NCI-H2227 (cell line): ENCODE measurements around the gene RBM46.

Experiments
- DNase-seq: peaks from one replicate; lab custom pipeline; 2025; ENCODE audit not compliant: unreplicated experiment; lab: John Stamatoyannopoulos, UW

Gene RBM46, protein sequence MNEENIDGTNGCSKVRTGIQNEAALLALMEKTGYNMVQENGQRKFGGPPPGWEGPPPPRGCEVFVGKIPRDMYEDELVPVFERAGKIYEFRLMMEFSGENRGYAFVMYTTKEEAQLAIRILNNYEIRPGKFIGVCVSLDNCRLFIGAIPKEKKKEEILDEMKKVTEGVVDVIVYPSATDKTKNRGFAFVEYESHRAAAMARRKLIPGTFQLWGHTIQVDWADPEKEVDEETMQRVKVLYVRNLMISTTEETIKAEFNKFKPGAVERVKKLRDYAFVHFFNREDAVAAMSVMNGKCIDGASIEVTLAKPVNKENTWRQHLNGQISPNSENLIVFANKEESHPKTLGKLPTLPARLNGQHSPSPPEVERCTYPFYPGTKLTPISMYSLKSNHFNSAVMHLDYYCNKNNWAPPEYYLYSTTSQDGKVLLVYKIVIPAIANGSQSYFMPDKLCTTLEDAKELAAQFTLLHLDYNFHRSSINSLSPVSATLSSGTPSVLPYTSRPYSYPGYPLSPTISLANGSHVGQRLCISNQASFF

GRCh38 chr4:154781126-154781982 lies at the start of gene RBM46:
Gene RBM46 (plus strand): TSS chr4:154781272. CDS start chr4:154796753, 15,481 bp downstream.
- DNase-seq, result no peak

DNA sequence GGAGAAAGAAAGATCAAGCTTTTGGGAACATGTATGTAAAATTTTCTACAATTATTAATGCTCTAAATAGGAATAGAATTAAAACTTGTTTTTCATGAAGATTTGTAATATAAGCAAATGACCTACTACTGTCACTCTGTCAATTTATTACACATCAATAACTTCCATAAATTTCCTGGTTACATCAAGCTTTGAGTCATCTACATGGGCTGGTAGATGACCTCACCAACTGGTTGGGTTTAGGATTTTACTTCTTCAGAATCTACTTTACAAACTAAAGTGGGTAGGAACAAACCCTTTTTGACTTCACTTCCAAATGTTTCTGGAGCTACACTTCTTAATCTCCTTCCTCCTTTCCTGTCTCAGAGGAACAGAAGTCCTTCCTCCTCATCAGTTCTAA lies 49.3 kb upstream of the RBM46 start:
- DNase-seq, result no peak

DNA sequence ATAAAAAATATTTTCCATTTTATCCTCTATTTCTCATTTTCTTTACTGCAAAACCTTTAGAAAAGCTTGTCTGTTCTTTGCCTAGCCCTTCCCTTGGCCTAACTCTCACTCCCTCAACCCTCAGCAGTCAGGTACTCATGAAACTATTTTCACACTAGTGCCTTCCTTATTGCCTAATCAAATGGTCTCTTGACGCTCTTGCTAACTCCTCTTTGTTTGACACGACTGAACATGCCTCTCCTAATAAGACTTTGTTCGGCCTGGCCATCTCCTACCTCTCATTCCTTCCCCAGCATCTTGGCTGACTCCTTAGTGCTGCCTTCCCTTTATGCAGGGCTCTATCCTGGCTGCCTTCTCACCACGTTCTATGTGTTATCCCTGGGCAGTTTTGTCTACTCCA lies 48.4 kb upstream of the RBM46 start:
- DNase-seq, result no peak

GRCh38 chr4:154736770-154737169 lies 44.3 kb upstream of the RBM46 start:
- no peak for DNase-seq

GRCh38 chr4:154738426-154738825 lies 42.6 kb upstream of the RBM46 start:
- no peak for DNase-seq

- no peak for DNase-seq
Measured at GRCh38 chr4:154739111-154739510, 42.0 kb upstream of the RBM46 start.

DNA sequence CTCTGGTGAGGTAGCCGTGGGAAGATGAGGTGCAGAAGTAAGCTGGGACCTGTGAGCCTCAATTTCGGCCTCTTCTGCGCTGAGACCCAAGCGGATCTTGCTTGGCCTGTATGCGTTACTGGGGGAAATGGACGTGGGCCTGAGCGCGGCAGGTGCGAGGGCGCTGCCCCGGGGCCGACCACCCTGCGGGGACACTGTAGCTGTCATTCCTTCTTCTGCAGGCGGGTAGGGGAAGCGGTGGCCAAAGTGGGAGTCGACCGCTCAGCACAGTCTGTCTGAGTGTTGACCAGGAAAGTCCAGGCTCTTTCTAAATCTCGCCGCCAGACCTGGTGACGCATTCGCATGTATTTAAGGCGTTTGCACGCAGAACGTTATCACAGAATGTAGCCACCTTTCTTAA lies 40.6 kb upstream of the RBM46 start:
- DNase-seq, result no peak

- DNase-seq, result no peak
Measured at GRCh38 chr4:154741131-154741665, 39.9 kb upstream of the RBM46 start.

- DNase-seq, result no peak
Measured at GRCh38 chr4:154741922-154742850, 38.9 kb upstream of the RBM46 start.

DNA sequence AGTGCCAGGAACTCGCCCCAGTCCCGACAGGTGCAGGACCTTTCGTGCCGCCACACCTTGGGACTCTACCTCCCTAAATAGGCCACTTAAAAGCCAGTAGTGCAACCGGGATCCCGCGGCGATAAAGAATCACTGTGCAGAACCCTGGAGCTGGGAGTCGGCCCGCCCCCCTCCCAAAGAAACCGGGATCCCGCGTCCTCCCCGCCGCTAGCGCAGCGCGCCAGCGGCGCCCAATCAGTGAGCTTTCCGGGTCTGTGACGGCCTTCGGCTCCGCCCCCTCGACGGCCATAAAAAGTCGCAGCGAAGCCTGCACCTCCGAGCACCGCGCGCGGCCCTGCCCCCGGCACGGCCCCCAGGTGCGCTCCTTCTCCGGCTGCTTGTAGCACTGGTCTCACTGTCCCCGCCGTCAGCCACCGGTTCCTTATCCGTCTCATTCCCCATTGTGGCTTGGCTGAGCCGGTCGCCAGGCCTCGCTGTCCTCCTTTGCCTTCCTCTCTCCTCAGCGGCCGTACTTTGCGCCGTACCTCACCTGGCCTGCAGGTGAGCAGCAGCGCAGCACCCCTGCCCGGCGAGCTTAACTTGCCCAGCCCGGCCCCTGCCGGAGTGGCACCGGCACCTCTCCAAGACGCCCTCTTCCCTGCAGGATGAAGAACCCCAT lies 37.3 kb upstream of the RBM46 start, which contains the start of gene LRAT:
Gene LRAT, plus strand, starts transcription at position 318 of the 658 bp plus-strand sequence. Its CDS starts 327 bp downstream, at position 645.
- peak; percentile 32 for DNase-seq

DNA sequence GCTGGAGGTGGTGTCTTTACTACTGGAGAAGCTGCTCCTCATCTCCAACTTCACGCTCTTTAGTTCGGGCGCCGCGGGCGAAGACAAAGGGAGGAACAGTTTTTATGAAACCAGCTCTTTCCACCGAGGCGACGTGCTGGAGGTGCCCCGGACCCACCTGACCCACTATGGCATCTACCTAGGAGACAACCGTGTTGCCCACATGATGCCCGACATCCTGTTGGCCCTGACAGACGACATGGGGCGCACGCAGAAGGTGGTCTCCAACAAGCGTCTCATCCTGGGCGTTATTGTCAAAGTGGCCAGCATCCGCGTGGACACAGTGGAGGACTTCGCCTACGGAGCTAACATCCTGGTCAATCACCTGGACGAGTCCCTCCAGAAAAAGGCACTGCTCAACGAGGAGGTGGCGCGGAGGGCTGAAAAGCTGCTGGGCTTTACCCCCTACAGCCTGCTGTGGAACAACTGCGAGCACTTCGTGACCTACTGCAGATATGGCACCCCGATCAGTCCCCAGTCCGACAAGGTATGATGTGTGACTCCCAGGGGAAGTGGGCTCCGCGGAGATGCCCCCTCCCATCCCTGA lies 36.6 kb upstream of the RBM46 start:
- DNase-seq, result no peak

GRCh38 chr4:154757713-154758112 lies 23.4 kb upstream of the RBM46 start:
- DNase-seq, result no peak

DNA sequence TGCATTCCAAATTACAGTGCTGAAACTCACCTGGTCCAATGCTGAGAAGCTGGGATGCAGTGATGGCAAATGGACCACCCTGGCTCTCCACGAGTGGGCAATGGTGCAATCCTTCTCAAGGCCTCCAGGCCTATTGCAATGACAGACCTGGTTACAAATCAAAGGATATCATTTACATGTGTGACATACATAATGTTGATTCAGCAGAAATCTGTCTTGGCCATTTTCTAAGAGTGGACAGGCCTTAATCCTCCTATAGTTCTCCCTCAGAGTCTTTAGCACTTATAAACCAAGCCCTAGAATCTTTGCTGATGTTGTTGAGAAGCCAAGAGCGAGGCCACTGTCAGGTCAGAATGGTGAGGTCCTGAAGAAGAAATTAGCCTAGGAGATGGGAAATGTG lies 20.2 kb upstream of the RBM46 start:
- no peak for DNase-seq

GRCh38 chr4:154778264-154778663 lies 2.8 kb upstream of the RBM46 start:
- DNase-seq, result no peak

DNA sequence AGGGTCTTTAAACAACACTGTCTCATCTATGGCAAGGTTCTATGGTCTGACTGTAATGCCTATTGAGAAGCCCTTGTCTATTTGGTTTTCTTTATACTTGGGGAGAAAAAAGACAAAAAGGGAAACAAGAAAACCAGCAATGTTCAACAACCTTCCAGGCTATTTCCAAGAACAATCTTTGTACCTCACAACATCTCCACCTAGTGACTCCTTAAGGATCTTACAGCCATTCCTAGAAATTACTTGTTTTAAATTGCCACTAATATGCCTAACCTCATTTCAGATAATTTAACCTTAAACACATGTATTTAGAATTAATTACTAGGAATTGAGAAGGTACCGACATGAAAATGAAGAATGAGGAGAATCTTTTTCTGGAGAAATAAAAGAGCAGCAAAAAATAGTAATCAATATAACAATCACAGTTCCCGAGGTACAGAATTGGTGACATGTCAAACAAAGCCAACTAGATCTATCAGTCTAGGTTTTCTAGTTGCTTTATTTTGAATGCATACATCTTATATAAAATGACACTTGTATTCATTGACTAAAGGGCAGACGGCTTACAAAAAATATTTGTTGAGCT lies 1.6 kb upstream of the RBM46 start:
- DNase-seq, result no peak

- no peak for DNase-seq
Measured at GRCh38 chr4:154781983-154782293, 866 bp downstream of the RBM46 start.

DNA sequence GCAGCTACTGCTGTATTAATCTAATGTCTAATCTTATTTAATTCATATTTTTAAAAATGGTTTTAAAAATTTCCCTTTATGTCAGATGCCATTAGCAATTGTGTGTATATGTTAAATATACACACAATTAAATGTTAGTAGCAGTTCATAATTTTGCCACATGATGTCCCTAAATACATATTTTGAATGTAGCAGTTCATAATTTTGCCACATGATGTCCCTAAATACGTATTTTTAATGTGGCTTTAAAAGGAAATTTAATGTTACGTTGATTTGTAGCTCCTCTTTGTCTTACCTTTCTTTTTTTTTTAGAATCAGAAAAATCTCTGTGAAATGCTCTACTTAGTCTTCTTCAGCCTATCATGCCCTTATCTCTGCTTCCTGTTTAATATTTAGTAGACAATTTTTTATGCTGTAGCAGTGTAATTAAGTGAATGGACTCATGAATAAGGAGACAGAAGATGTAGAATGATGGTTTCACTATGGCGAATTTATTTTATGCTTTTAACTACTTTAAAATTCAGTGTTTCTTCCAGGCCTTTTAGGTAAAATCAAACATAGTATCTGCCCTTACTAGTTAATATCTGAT lies 26.1 kb downstream of the RBM46 start:
- DNase-seq, result no peak

GRCh38 chr4:154818230-154818629 lies 37.2 kb downstream of the RBM46 start:
- DNase-seq, result no peak

GRCh38 chr4:154822775-154823174 lies 41.7 kb downstream of the RBM46 start:
- DNase-seq, result no peak
